ENCODE measurements around the gene TCFL5.
A peak's percentile ranks its signal among the peaks of the same experiment; 100 is the strongest.

The TCFL5 gene

GRCh38 chr20:62806383-62807050 lies 55.1 kb downstream of the TCFL5 start:
- Mint-ChIP-seq H3K36me3 (ENCODE audit: low read depth) (peaks cover 61% of the 10 kb centered on the region), H3K4me1 (ENCODE audit: low read depth) (peaks cover 30% of the 10 kb centered on the region), H3K4me3 (peak overlapping the region; percentile 86), H3K27me3 (no peaks in the 10 kb centered on the region), H3K27ac (peak overlapping the region; percentile 66), H3K9me3 (no peaks in the 10 kb centered on the region)
- DNase-seq: no peak

GRCh38 chr20:62805711-62806382 lies 55.8 kb downstream of the TCFL5 start:
- Mint-ChIP-seq H3K9me3 (no peaks in the 10 kb centered on the region), H3K4me1 (ENCODE audit: low read depth) (peaks cover 30% of the 10 kb centered on the region), H3K27ac (peak overlapping the region; percentile 81), H3K27me3 (no peaks in the 10 kb centered on the region), H3K4me3 (peak overlapping the region; percentile 86), H3K36me3 (ENCODE audit: low read depth) (peaks cover 61% of the 10 kb centered on the region)
- no peak for DNase-seq

GRCh38 chr20:62805155-62805710 lies 56.4 kb downstream of the TCFL5 start:
- DNase-seq: peak; percentile 63
- Mint-ChIP-seq H3K9me3 (no peaks in the 10 kb centered on the region), H3K27me3 (no peaks in the 10 kb centered on the region), H3K27ac (peak overlapping the region; percentile 81), H3K4me3 (peak overlapping the region; percentile 86), H3K4me1 (ENCODE audit: low read depth) (peaks cover 30% of the 10 kb centered on the region), H3K36me3 (ENCODE audit: low read depth) (peaks cover 61% of the 10 kb centered on the region)

GRCh38 chr20:62804627-62805154 lies 56.9 kb downstream of the TCFL5 start, which contains the start of gene OGFR:
Gene OGFR (plus strand): TSS chr20:62804835. CDS start chr20:62804860, 25 bp downstream.
- H3K4me1 Mint-ChIP-seq (ENCODE audit: low read depth): peaks cover 30% of the 10 kb centered on the region
- peak; percentile 83 for DNase-seq
- H3K4me3 Mint-ChIP-seq: peak within 1 kb of the TSS; percentile 89
- no peaks in the 10 kb centered on the region for H3K9me3 Mint-ChIP-seq
- peak within 1 kb of the TSS; percentile 95 for H3K27ac Mint-ChIP-seq
- peaks cover 61% of the 10 kb centered on the region for H3K36me3 Mint-ChIP-seq (ENCODE audit: low read depth)
- no peaks in the 10 kb centered on the region for H3K27me3 Mint-ChIP-seq

GRCh38 chr20:62804021-62804626 lies 57.5 kb downstream of the TCFL5 start:
- H3K27ac Mint-ChIP-seq: peak overlapping the region; percentile 93
- H3K36me3 Mint-ChIP-seq (ENCODE audit: low read depth): peaks cover 61% of the 10 kb centered on the region
- no peaks in the 10 kb centered on the region for H3K27me3 Mint-ChIP-seq
- peak; percentile 66 for DNase-seq
- H3K4me3 Mint-ChIP-seq: peak overlapping the region; percentile 79
- no peaks in the 10 kb centered on the region for H3K9me3 Mint-ChIP-seq
- H3K4me1 Mint-ChIP-seq (ENCODE audit: low read depth): peaks cover 32% of the 10 kb centered on the region

GRCh38 chr20:62802026-62802712 lies 59.5 kb downstream of the TCFL5 start:
- H3K27ac Mint-ChIP-seq: no peak overlapping the region
- no peak overlapping the region for H3K4me3 Mint-ChIP-seq
- H3K9me3 Mint-ChIP-seq: no peaks in the 10 kb centered on the region
- peaks cover 34% of the 10 kb centered on the region for H3K4me1 Mint-ChIP-seq (ENCODE audit: low read depth)
- no peak for DNase-seq
- H3K36me3 Mint-ChIP-seq (ENCODE audit: low read depth): peaks cover 60% of the 10 kb centered on the region
- no peaks in the 10 kb centered on the region for H3K27me3 Mint-ChIP-seq

GRCh38 chr20:62801284-62802010 lies 60.2 kb downstream of the TCFL5 start:
- no peak overlapping the region for H3K27ac Mint-ChIP-seq
- peaks cover 31% of the 10 kb centered on the region for H3K4me1 Mint-ChIP-seq (ENCODE audit: low read depth)
- no peaks in the 10 kb centered on the region for H3K9me3 Mint-ChIP-seq
- H3K36me3 Mint-ChIP-seq (ENCODE audit: low read depth): peaks cover 54% of the 10 kb centered on the region
- H3K4me3 Mint-ChIP-seq: no peak overlapping the region
- H3K27me3 Mint-ChIP-seq: no peaks in the 10 kb centered on the region
- no peak for DNase-seq

- Mint-ChIP-seq H3K27me3 (no peaks in the 10 kb centered on the region), H3K36me3 (ENCODE audit: low read depth) (peaks cover 47% of the 10 kb centered on the region), H3K27ac (no peak overlapping the region), H3K4me1 (ENCODE audit: low read depth) (peaks cover 27% of the 10 kb centered on the region), H3K4me3 (no peak overlapping the region), H3K9me3 (no peaks in the 10 kb centered on the region)
- no peak for DNase-seq
These were observed 61.0 kb downstream of the TCFL5 start for GRCh38 chr20:62800314-62801259.

GRCh38 chr20:62799873-62800272 lies 61.7 kb downstream of the TCFL5 start:
- Mint-ChIP-seq H3K27me3 (no peaks in the 10 kb centered on the region), H3K4me1 (ENCODE audit: low read depth) (peaks cover 28% of the 10 kb centered on the region), H3K4me3 (no peak overlapping the region), H3K9me3 (no peaks in the 10 kb centered on the region), H3K27ac (no peak overlapping the region), H3K36me3 (ENCODE audit: low read depth) (peaks cover 45% of the 10 kb centered on the region)
- no peak for DNase-seq

GRCh38 chr20:62799459-62799858 lies 62.2 kb downstream of the TCFL5 start:
- H3K36me3 Mint-ChIP-seq (ENCODE audit: low read depth): peaks cover 43% of the 10 kb centered on the region
- no peak overlapping the region for H3K27ac Mint-ChIP-seq
- H3K9me3 Mint-ChIP-seq: no peaks in the 10 kb centered on the region

GRCh38 chr20:62799036-62799435 lies 62.6 kb downstream of the TCFL5 start:
- peaks cover 29% of the 10 kb centered on the region for H3K4me1 Mint-ChIP-seq (ENCODE audit: low read depth)
- H3K36me3 Mint-ChIP-seq (ENCODE audit: low read depth): peaks cover 43% of the 10 kb centered on the region
- no peaks in the 10 kb centered on the region for H3K9me3 Mint-ChIP-seq
- H3K27me3 Mint-ChIP-seq: no peaks in the 10 kb centered on the region
- no peak overlapping the region for H3K27ac Mint-ChIP-seq
- no peak for DNase-seq
- no peak overlapping the region for H3K4me3 Mint-ChIP-seq

More at GRCh38 chr20:62799459-62799858, 62.2 kb downstream of the TCFL5 start:
- Mint-ChIP-seq H3K4me1 (ENCODE audit: low read depth) (peaks cover 32% of the 10 kb centered on the region), H3K27me3 (no peaks in the 10 kb centered on the region), H3K4me3 (no peak overlapping the region)
- DNase-seq: no peak

- peak overlapping the region; percentile 82 for H3K4me3 Mint-ChIP-seq
- H3K27me3 Mint-ChIP-seq: no peaks in the 10 kb centered on the region
- DNase-seq: no peak
- H3K9me3 Mint-ChIP-seq: no peaks in the 10 kb centered on the region
- H3K27ac Mint-ChIP-seq: peak overlapping the region; percentile 91
- peaks cover 37% of the 10 kb centered on the region for H3K4me1 Mint-ChIP-seq (ENCODE audit: low read depth)
- H3K36me3 Mint-ChIP-seq (ENCODE audit: low read depth): peaks cover 43% of the 10 kb centered on the region
These were observed 63.7 kb downstream of the TCFL5 start for GRCh38 chr20:62797671-62798532.
